Measurements from ENCODE around the gene PKIB. TPM values are rescaled to one million over a fixed set of nuclear protein-coding genes. Genes with fewer than 3 reads are reported as not detected.
"Not testable (repeated sequence)": the region's sequence is repeated elsewhere in the genome, so short reads cannot be mapped to it uniquely, and the experiment has no call there.

PKIB gene
- polyA plus RNA-seq, 1 donor = 0.71 TPM

GRCh38 chr6:122710908-122711635 lies 100.9 kb downstream of the PKIB start:
- no peak for DNase-seq (ENCODE audit: low read depth)

GRCh38 chr6:122712093-122712447 lies 101.9 kb downstream of the PKIB start:
- no peak for DNase-seq (ENCODE audit: low read depth)

GRCh38 chr6:122712448-122713137 lies 102.4 kb downstream of the PKIB start:
- no peak for DNase-seq (ENCODE audit: low read depth)

- no peak for DNase-seq (ENCODE audit: low read depth)
Observed at GRCh38 chr6:122713138-122713537, 102.9 kb downstream of the PKIB start.

- no peak for DNase-seq (ENCODE audit: low read depth)
Observed at GRCh38 chr6:122714059-122714458, 103.9 kb downstream of the PKIB start.

- DNase-seq (ENCODE audit: low read depth) = no peak
Observed at GRCh38 chr6:122715725-122716124, 105.5 kb downstream of the PKIB start.

GRCh38 chr6:122717350-122717749 lies 107.1 kb downstream of the PKIB start:
- DNase-seq (ENCODE audit: low read depth) = no peak

- no peak for DNase-seq (ENCODE audit: low read depth)
Observed at GRCh38 chr6:122718616-122719015, 108.4 kb downstream of the PKIB start.

- DNase-seq (ENCODE audit: low read depth) = no peak
Observed at GRCh38 chr6:122719176-122719575, 109.0 kb downstream of the PKIB start.

- DNase-seq (ENCODE audit: low read depth) = no peak
Observed at GRCh38 chr6:122722746-122723145, 112.5 kb downstream of the PKIB start.

GRCh38 chr6:122726649-122727048 lies 116.4 kb downstream of the PKIB start:
- no peak for DNase-seq (ENCODE audit: low read depth)

- no peak for DNase-seq (ENCODE audit: low read depth)
Observed at GRCh38 chr6:122727244-122727643, 117.0 kb downstream of the PKIB start.

GRCh38 chr6:122730334-122730733 lies 120.1 kb downstream of the PKIB start:
- DNase-seq (ENCODE audit: low read depth) = no peak

GRCh38 chr6:122730775-122731386 lies 120.7 kb downstream of the PKIB start:
- DNase-seq (ENCODE audit: low read depth) = no peak

GRCh38 chr6:122733259-122733658 lies 123.1 kb downstream of the PKIB start:
- DNase-seq (ENCODE audit: low read depth) = no peak

GRCh38 chr6:122734529-122735395 lies 124.6 kb downstream of the PKIB start:
- DNase-seq (ENCODE audit: low read depth) = no peak

GRCh38 chr6:122735582-122735981 lies 125.4 kb downstream of the PKIB start:
- no peak for DNase-seq (ENCODE audit: low read depth)

- no peak for DNase-seq (ENCODE audit: low read depth)
Observed at GRCh38 chr6:122736163-122736562, 126.0 kb downstream of the PKIB start.

- DNase-seq (ENCODE audit: low read depth) = no peak
Observed at GRCh38 chr6:122736616-122737015, 126.4 kb downstream of the PKIB start.

- DNase-seq (ENCODE audit: low read depth) = no peak
Observed at GRCh38 chr6:122740091-122740490, 129.9 kb downstream of the PKIB start.

- DNase-seq (ENCODE audit: low read depth) = no peak
Observed at GRCh38 chr6:122740936-122741335, 130.7 kb downstream of the PKIB start.

GRCh38 chr6:122744247-122744646 lies 134.0 kb downstream of the PKIB start:
- DNase-seq (ENCODE audit: low read depth) = not testable (repeated sequence)
